Measurements from ENCODE around the gene NGEF. TPM values are rescaled to one million over a fixed set of nuclear protein-coding genes. Genes with fewer than 3 reads are reported as not detected.

NGEF gene
- total RNA-seq, 1 experiment from 2014 or later, result 5.4 TPM

GRCh38 chr2:232903989-232904388 is 109.1 kb downstream of the NGEF start (continued):
- TF ChIP-seq PREB (CRISPR knock-in tag; IDR thresholded peaks at IDR 0.05; ENCODE audit: borderline replicate concordance) (no peak), MLX (CRISPR knock-in tag; IDR thresholded peaks at IDR 0.05) (no peak), ELF4 (CRISPR knock-in tag; IDR thresholded peaks at IDR 0.05; ENCODE audit: low read depth) (no peak)

- Mint-ChIP-seq H3K36me3 (no peaks in the 10 kb centered on the region), H3K4me1 (peaks cover 4% of the 10 kb centered on the region; the same call in 1 of the 2 replicates), H3K27ac (no peak overlapping the region), H3K9me3 (no peaks in the 10 kb centered on the region), H3K4me3 (no peak overlapping the region), H3K27me3 (ENCODE audit: low read depth) (no peaks in the 10 kb centered on the region; the same call in none of the 2 replicates)
- no peak for TF ChIP-seq MXD4 (CRISPR knock-in tag; IDR thresholded peaks at IDR 0.05; ENCODE audit: borderline replicate concordance)
- no peak for TF ChIP-seq AR (CRISPR knock-in tag; IDR thresholded peaks at IDR 0.05)
- TF ChIP-seq GABPB1 (CRISPR knock-in tag; IDR thresholded peaks at IDR 0.05), result peak; percentile 32; the same call in 1 of the 2 replicates
- no peak for TF ChIP-seq KAT7 (CRISPR knock-in tag; IDR thresholded peaks at IDR 0.05; ENCODE audit: borderline replicate concordance)
- no peak for TF ChIP-seq JAZF1 (CRISPR knock-in tag; IDR thresholded peaks at IDR 0.05)
- ATAC-seq, result peak; percentile 13
- ChIA-PET POLR2A (no interaction called here), CTCF (interaction anchor here (0.9 to 1.2 kb wide), 2 partner anchors 11 to 127 kb away, joined by 3 read pairs; no protein-coding TSS in a partner anchor)
- no peak for DNase-seq (ENCODE audit: low spot score)
These were observed 111.1 kb downstream of the NGEF start for GRCh38 chr2:232901736-232902578.

DNA sequence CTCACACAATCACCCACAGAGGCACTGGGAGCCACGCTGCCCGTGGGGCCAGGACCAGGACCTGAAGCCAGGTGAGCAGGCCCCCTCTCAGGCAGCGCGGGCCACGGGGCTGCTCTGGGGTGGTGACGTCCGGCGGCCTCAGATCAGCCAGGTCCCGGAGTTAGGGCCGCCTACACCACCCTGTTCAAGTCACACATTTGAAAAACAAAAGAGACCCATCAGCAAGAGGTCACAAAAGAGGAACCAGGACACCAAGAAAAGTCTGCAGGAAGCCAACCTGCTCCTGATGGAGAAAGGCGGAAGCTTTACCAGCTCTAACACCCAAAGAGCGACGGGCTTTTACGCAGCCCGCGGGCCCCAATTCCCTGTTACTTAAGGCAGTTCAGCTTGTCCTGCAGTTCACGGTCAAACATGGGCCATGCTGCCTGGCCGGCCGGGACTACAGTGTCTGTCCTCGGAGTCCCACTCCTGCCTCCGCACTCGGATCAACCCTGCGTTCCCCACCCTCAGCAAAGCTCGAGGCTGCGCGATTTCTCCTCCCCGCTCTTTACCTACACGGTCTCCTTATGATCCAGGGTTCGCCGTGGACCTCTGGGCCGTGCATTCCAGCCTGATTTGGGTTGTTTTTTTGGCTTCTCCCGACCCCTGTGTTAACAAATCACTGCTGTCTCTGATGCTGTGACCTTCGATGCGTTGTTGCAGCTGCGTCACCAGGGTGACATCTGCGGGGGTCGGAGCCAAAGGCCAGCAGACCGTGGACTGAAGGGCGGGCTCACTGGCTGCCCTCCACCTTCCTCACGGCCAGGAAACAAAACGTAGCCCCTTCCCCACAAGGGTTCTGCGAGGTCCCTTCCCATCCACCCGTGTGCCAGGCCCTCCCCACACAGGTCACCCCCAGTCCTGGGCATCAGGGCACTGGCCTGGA is 112.0 kb downstream of the NGEF start:
- H3K27ac Mint-ChIP-seq, result no peak overlapping the region
- no peaks in the 10 kb centered on the region; the same call in none of the 2 replicates for H3K27me3 Mint-ChIP-seq (ENCODE audit: low read depth)
- H3K4me3 Mint-ChIP-seq, result no peak overlapping the region; the same call in 1 of the 2 replicates
- ChIA-PET CTCF (interaction anchor here (0.5 to 1.2 kb wide), 4 partner anchors 10 to 887 kb away, joined by 3 to 5 read pairs (median 3); no protein-coding TSS in a partner anchor), POLR2A (no interaction called here)
- peak; percentile 91 for ATAC-seq
- no peaks in the 10 kb centered on the region for H3K36me3 Mint-ChIP-seq
- H3K9me3 Mint-ChIP-seq, result no peaks in the 10 kb centered on the region
- H3K4me1 Mint-ChIP-seq, result peaks cover 4% of the 10 kb centered on the region; the same call in 1 of the 2 replicates
- TF ChIP-seq ETV6 (CRISPR knock-in tag; IDR thresholded peaks at IDR 0.05), result 0 out of 2 replicates have a peak, but pooled peaks have one; percentile 26
- TF ChIP-seq SMAD4 (CRISPR knock-in tag; IDR thresholded peaks at IDR 0.05), result no peak
- no peak for TF ChIP-seq FOXK1 (CRISPR knock-in tag; IDR thresholded peaks at IDR 0.05)
- TF ChIP-seq ZNF423 (CRISPR knock-in tag; IDR thresholded peaks at IDR 0.05), result 0 out of 2 replicates have a peak, but pooled peaks have one; percentile 32
- TF ChIP-seq MAX (CRISPR knock-in tag; IDR thresholded peaks at IDR 0.05), result no peak
- TF ChIP-seq CREM (CRISPR knock-in tag; IDR thresholded peaks at IDR 0.05), result no peak
- DNase-seq (ENCODE audit: low spot score), result no peak
